ENCODE data around the gene SLC25A26. TPM values are rescaled to one million over a fixed set of nuclear protein-coding genes. Genes with fewer than 3 reads are reported as not detected.

Gene SLC25A26
- total RNA-seq, 2 experiments from 2014 or later = 22.6 TPM

- Mint-ChIP-seq H3K9me3 (no peaks in the 10 kb centered on the region), H3K4me1 (ENCODE audit: low read depth) (peaks cover 11% of the 10 kb centered on the region), H3K27ac (no peak overlapping the region), H3K36me3 (peaks cover 61% of the 10 kb centered on the region), H3K27me3 (no peaks in the 10 kb centered on the region), H3K4me3 (no peak overlapping the region)
- ChIA-PET POLR2A (no interaction called here), CTCF (interaction anchor here (2.4 to 3.2 kb wide), 4 partner anchors 16 to 443 kb away, joined by 15 to 47 read pairs (median 21); no protein-coding TSS in a partner anchor)
- DNase-seq = no peak
- intact Hi-C loops (cut with micrococcal nuclease) = no loop called here
Observed at GRCh38 chr3:66379565-66379964, 158.8 kb downstream of the SLC25A26 start.

- H3K4me3 Mint-ChIP-seq = no peak overlapping the region
- intact Hi-C loops (cut with micrococcal nuclease) = no loop called here
- H3K4me1 Mint-ChIP-seq (ENCODE audit: low read depth) = peaks cover 11% of the 10 kb centered on the region
- H3K27ac Mint-ChIP-seq = no peak overlapping the region
- H3K9me3 Mint-ChIP-seq = no peaks in the 10 kb centered on the region
- no peaks in the 10 kb centered on the region for H3K27me3 Mint-ChIP-seq
- peaks cover 69% of the 10 kb centered on the region for H3K36me3 Mint-ChIP-seq
- ChIA-PET POLR2A (no interaction called here), CTCF (interaction anchor here (3.2 kb wide), 1 partner anchor 442 kb away, joined by 22 read pairs; no protein-coding TSS in a partner anchor)
- DNase-seq = no peak
Observed at GRCh38 chr3:66380200-66380932, 159.6 kb downstream of the SLC25A26 start.

GRCh38 chr3:66381626-66382025, 160.8 kb downstream of the SLC25A26 start:
- peaks cover 11% of the 10 kb centered on the region for H3K4me1 Mint-ChIP-seq (ENCODE audit: low read depth)
- peaks cover 76% of the 10 kb centered on the region for H3K36me3 Mint-ChIP-seq
- POLR2A ChIA-PET = no interaction called here
- H3K27ac Mint-ChIP-seq = peak overlapping the region; percentile 15
- no peaks in the 10 kb centered on the region for H3K9me3 Mint-ChIP-seq
- intact Hi-C loops (cut with micrococcal nuclease) = no loop called here
- DNase-seq = no peak
- CTCF ChIA-PET = interaction anchor here (0.8 to 1.4 kb wide), 3 partner anchors 26 to 153 kb away, joined by 3 to 4 read pairs (median 3); no protein-coding TSS in a partner anchor
- H3K27me3 Mint-ChIP-seq = no peaks in the 10 kb centered on the region
- no peak overlapping the region for H3K4me3 Mint-ChIP-seq

- POLR2A ChIA-PET = no interaction called here
- CTCF ChIA-PET = interaction anchor here (1.4 kb wide), 1 partner anchor 129 kb away, joined by 4 read pairs; no protein-coding TSS in a partner anchor
- peaks cover 13% of the 10 kb centered on the region for H3K4me1 Mint-ChIP-seq (ENCODE audit: low read depth)
- H3K4me3 Mint-ChIP-seq = no peak overlapping the region
- H3K27ac Mint-ChIP-seq = peak overlapping the region; percentile 3
- H3K9me3 Mint-ChIP-seq = no peaks in the 10 kb centered on the region
- intact Hi-C loops (cut with micrococcal nuclease) = no loop called here
- H3K36me3 Mint-ChIP-seq = peaks cover 76% of the 10 kb centered on the region
- no peak for DNase-seq
- H3K27me3 Mint-ChIP-seq = no peaks in the 10 kb centered on the region
Observed at GRCh38 chr3:66382142-66382541, 161.3 kb downstream of the SLC25A26 start.

- CTCF ChIA-PET = interaction anchor here (1.0 kb wide), 1 partner anchor 106 kb away, joined by 5 read pairs; no protein-coding TSS in a partner anchor
- Mint-ChIP-seq H3K4me3 (no peak overlapping the region), H3K36me3 (peaks cover 71% of the 10 kb centered on the region), H3K9me3 (no peaks in the 10 kb centered on the region), H3K4me1 (ENCODE audit: low read depth) (peaks cover 12% of the 10 kb centered on the region), H3K27ac (no peak overlapping the region), H3K27me3 (no peaks in the 10 kb centered on the region)
- intact Hi-C loops (cut with micrococcal nuclease) = no loop called here
- DNase-seq = no peak
- POLR2A ChIA-PET = interaction anchor here (0.7 kb wide), 1 partner anchor 72 kb away, joined by 3 read pairs; no protein-coding TSS in a partner anchor
Observed at GRCh38 chr3:66383023-66383422, 162.2 kb downstream of the SLC25A26 start.

- Mint-ChIP-seq H3K4me1 (ENCODE audit: low read depth) (peaks cover 16% of the 10 kb centered on the region), H3K9me3 (no peaks in the 10 kb centered on the region), H3K27ac (peak overlapping the region; percentile 25), H3K4me3 (no peak overlapping the region), H3K36me3 (peaks cover 71% of the 10 kb centered on the region), H3K27me3 (no peaks in the 10 kb centered on the region)
- POLR2A ChIA-PET = no interaction called here
- DNase-seq = no peak
- CTCF ChIA-PET = interaction anchor here (1.0 kb wide), 1 partner anchor 107 kb away, joined by 5 read pairs; no protein-coding TSS in a partner anchor
- intact Hi-C loops (cut with micrococcal nuclease) = no loop called here
Observed at GRCh38 chr3:66383998-66384745, 163.4 kb downstream of the SLC25A26 start.

- Mint-ChIP-seq H3K27ac (no peak overlapping the region), H3K4me1 (ENCODE audit: low read depth) (peaks cover 24% of the 10 kb centered on the region), H3K36me3 (peaks cover 63% of the 10 kb centered on the region), H3K9me3 (no peaks in the 10 kb centered on the region), H3K27me3 (no peaks in the 10 kb centered on the region), H3K4me3 (no peak overlapping the region)
- no peak for DNase-seq
- CTCF ChIA-PET = interaction anchor here (0.5 to 1.1 kb wide), 2 partner anchors 10 to 108 kb away, joined by 4 read pairs; no protein-coding TSS in a partner anchor
- intact Hi-C loops (cut with micrococcal nuclease) = no loop called here
- POLR2A ChIA-PET = no interaction called here
Observed at GRCh38 chr3:66385066-66385465, 164.3 kb downstream of the SLC25A26 start.

- peaks cover 36% of the 10 kb centered on the region for H3K4me1 Mint-ChIP-seq (ENCODE audit: low read depth)
- peaks cover 57% of the 10 kb centered on the region for H3K36me3 Mint-ChIP-seq
- POLR2A ChIA-PET = no interaction called here
- no peaks in the 10 kb centered on the region for H3K27me3 Mint-ChIP-seq
- H3K27ac Mint-ChIP-seq = peak overlapping the region; percentile 2
- intact Hi-C loops (cut with micrococcal nuclease) = no loop called here
- H3K9me3 Mint-ChIP-seq = no peaks in the 10 kb centered on the region
- H3K4me3 Mint-ChIP-seq = no peak overlapping the region
- CTCF ChIA-PET = interaction anchor here (1.1 to 4.0 kb wide), 3 partner anchors 8 to 22 kb away, joined by 4 to 12 read pairs (median 4); no protein-coding TSS in a partner anchor
- no peak for DNase-seq
Observed at GRCh38 chr3:66386011-66386924, 165.5 kb downstream of the SLC25A26 start.

GRCh38 chr3:66386925-66387650, 166.3 kb downstream of the SLC25A26 start:
- Mint-ChIP-seq H3K27me3 (no peaks in the 10 kb centered on the region), H3K4me3 (no peak overlapping the region), H3K36me3 (peaks cover 60% of the 10 kb centered on the region), H3K9me3 (no peaks in the 10 kb centered on the region), H3K27ac (no peak overlapping the region), H3K4me1 (ENCODE audit: low read depth) (peaks cover 41% of the 10 kb centered on the region)
- CTCF ChIA-PET = interaction anchor here (1.4 to 4.0 kb wide), 2 partner anchors 9 to 21 kb away, joined by 4 to 12 read pairs; no protein-coding TSS in a partner anchor
- DNase-seq = no peak
- POLR2A ChIA-PET = no interaction called here
- intact Hi-C loops (cut with micrococcal nuclease) = no loop called here

- Mint-ChIP-seq H3K27ac (no peak overlapping the region), H3K4me1 (ENCODE audit: low read depth) (peaks cover 69% of the 10 kb centered on the region), H3K36me3 (peaks cover 57% of the 10 kb centered on the region), H3K9me3 (no peaks in the 10 kb centered on the region), H3K4me3 (no peak overlapping the region), H3K27me3 (no peaks in the 10 kb centered on the region)
- DNase-seq = no peak
- ChIA-PET CTCF (interaction anchor here (1.0 to 1.4 kb wide), 3 partner anchors 12 to 136 kb away, joined by 4 to 9 read pairs (median 4); no protein-coding TSS in a partner anchor), POLR2A (no interaction called here)
- intact Hi-C loops (cut with micrococcal nuclease) = loop anchor here (2.0 to 5.0 kb wide), 5 partner anchors 82 to 609 kb away; partner anchors contain the start of genes KBTBD8 and LRIG1
Observed at GRCh38 chr3:66390013-66390412, 169.2 kb downstream of the SLC25A26 start.

- H3K4me1 Mint-ChIP-seq (ENCODE audit: low read depth) = peaks cover 66% of the 10 kb centered on the region
- intact Hi-C loops (cut with micrococcal nuclease) = loop anchor here (5.0 kb wide), 4 partner anchors 80 to 430 kb away; partner anchors contain the start of gene LRIG1
- H3K36me3 Mint-ChIP-seq = peaks cover 42% of the 10 kb centered on the region
- H3K27me3 Mint-ChIP-seq = no peaks in the 10 kb centered on the region
- ChIA-PET CTCF (interaction anchor here (2.7 to 4.2 kb wide), 3 partner anchors 14 to 115 kb away, joined by 18 to 29 read pairs (median 22); no protein-coding TSS in a partner anchor), POLR2A (no interaction called here)
- H3K27ac Mint-ChIP-seq = peak overlapping the region; percentile 93
- no peaks in the 10 kb centered on the region for H3K9me3 Mint-ChIP-seq
- H3K4me3 Mint-ChIP-seq = peak overlapping the region; percentile 36
- no peak for DNase-seq
Observed at GRCh38 chr3:66392512-66392911, 171.7 kb downstream of the SLC25A26 start.
